ENCODE measurements around the gene FUT8.

FUT8 gene

DNA sequence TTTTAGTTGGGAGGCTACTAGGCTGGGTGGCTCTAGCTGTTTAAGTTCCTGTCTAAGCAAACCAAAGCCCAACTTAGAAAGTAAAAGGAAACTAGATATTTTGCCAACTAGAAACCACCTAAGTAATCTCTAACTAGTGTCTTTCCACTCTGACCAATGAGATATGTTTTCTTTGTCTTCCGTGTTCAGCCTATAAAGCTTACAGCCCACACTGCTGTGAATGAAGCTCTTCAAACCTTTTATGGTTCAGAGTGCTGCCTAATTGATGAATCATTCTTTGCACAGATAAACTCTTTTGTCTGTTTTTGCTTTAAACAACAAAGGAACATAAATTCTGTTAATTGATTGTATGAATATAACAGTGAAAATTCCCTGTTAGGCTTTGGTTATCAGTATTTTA, 66.1 kb downstream of the FUT8 start:
- no peak overlapping the region for H2AFZ ChIP-seq (ENCODE audit: low read depth, low read length)
- DNase-seq, result no peak

DNA sequence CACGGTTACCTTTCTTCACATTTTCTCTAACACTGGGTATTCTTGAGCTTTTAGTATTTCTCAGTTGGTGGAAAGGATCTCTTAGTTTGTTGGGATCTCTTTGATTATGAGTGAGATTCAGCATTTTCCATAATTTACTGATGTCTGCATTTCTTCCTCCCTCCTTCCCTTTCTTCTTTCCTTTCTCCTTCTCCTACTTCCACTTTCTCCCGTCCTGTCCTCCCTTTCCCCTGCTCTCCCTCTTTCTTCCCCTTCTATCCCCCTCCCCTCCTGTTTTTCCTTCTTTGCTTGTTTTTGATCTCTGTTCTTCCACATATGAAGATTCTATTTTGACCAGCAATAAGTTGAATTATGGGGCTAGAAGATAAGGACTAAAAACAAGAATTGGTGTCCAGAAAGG, 66.9 kb downstream of the FUT8 start:
- Histone ChIP-seq H3K9ac (ENCODE audit: low read depth, low read length) (no peak overlapping the region), H2AFZ (ENCODE audit: low read depth, low read length) (no peak overlapping the region), H3K79me2 (ENCODE audit: insufficient read depth, low read length) (peaks cover 98% of the 10 kb centered on the region), H3K9me3 (ENCODE audit: insufficient read depth, low read length, severe bottlenecking) (no peaks in the 10 kb centered on the region), H3K27ac (ENCODE audit: low read length) (no peak overlapping the region), H4K20me1 (ENCODE audit: insufficient read depth, low read length) (peaks cover 20% of the 10 kb centered on the region), H3K27me3 (ENCODE audit: insufficient read depth, low read length, poor library complexity) (no peaks in the 10 kb centered on the region), H3K36me3 (ENCODE audit: insufficient read depth, low read length) (0 out of 2 replicates have a peak, but pooled peaks cover 6% of the 10 kb centered on the region), H3K4me3 (ENCODE audit: low read depth in 1 of 2, low read length in 2 of 2) (no peak overlapping the region), H3K4me1 (ENCODE audit: insufficient read depth, low read length) (no peaks in the 10 kb centered on the region), H3K4me2 (ENCODE audit: insufficient read depth, low read length) (no peak overlapping the region)
- no peak for DNase-seq
- ATAC-seq (ENCODE audit: insufficient read depth, low read depth), result no peak
- TF ChIP-seq EZH2 (IDR thresholded peaks at IDR 0.05; ENCODE audit: borderline replicate concordance, low read depth, low read length, severe bottlenecking), result no peak
- TF ChIP-seq, protein P1, sequence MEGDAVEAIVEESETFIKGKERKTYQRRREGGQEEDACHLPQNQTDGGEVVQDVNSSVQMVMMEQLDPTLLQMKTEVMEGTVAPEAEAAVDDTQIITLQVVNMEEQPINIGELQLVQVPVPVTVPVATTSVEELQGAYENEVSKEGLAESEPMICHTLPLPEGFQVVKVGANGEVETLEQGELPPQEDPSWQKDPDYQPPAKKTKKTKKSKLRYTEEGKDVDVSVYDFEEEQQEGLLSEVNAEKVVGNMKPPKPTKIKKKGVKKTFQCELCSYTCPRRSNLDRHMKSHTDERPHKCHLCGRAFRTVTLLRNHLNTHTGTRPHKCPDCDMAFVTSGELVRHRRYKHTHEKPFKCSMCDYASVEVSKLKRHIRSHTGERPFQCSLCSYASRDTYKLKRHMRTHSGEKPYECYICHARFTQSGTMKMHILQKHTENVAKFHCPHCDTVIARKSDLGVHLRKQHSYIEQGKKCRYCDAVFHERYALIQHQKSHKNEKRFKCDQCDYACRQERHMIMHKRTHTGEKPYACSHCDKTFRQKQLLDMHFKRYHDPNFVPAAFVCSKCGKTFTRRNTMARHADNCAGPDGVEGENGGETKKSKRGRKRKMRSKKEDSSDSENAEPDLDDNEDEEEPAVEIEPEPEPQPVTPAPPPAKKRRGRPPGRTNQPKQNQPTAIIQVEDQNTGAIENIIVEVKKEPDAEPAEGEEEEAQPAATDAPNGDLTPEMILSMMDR (IDR thresholded peaks at IDR 0.05; ENCODE audit: borderline replicate concordance, extremely low read depth, low read length, poor library complexity, severe bottlenecking), result no peak

More for the DNA sequence above, 66.1 kb downstream of the FUT8 start:
- no peaks in the 10 kb centered on the region for H3K4me1 ChIP-seq (ENCODE audit: insufficient read depth, low read length)
- no peak overlapping the region for H3K4me2 ChIP-seq (ENCODE audit: insufficient read depth, low read length)
- ATAC-seq (ENCODE audit: insufficient read depth, low read depth), result no peak
- no peak overlapping the region for H3K9ac ChIP-seq (ENCODE audit: low read depth, low read length)
- H3K27me3 ChIP-seq (ENCODE audit: insufficient read depth, low read length, poor library complexity), result no peaks in the 10 kb centered on the region
- no peak for TF ChIP-seq EZH2 (IDR thresholded peaks at IDR 0.05; ENCODE audit: borderline replicate concordance, low read depth, low read length, severe bottlenecking)
- TF ChIP-seq, protein P1 (IDR thresholded peaks at IDR 0.05; ENCODE audit: borderline replicate concordance, extremely low read depth, low read length, poor library complexity, severe bottlenecking), result no peak
- H4K20me1 ChIP-seq (ENCODE audit: insufficient read depth, low read length), result peaks cover 20% of the 10 kb centered on the region
- peaks cover 95% of the 10 kb centered on the region for H3K79me2 ChIP-seq (ENCODE audit: insufficient read depth, low read length)
- H3K36me3 ChIP-seq (ENCODE audit: insufficient read depth, low read length), result 0 out of 2 replicates have a peak, but pooled peaks cover 6% of the 10 kb centered on the region
- no peaks in the 10 kb centered on the region for H3K9me3 ChIP-seq (ENCODE audit: insufficient read depth, low read length, severe bottlenecking)
- H3K27ac ChIP-seq (ENCODE audit: low read length), result no peak overlapping the region
- no peak overlapping the region for H3K4me3 ChIP-seq (ENCODE audit: low read depth in 1 of 2, low read length in 2 of 2)

DNA sequence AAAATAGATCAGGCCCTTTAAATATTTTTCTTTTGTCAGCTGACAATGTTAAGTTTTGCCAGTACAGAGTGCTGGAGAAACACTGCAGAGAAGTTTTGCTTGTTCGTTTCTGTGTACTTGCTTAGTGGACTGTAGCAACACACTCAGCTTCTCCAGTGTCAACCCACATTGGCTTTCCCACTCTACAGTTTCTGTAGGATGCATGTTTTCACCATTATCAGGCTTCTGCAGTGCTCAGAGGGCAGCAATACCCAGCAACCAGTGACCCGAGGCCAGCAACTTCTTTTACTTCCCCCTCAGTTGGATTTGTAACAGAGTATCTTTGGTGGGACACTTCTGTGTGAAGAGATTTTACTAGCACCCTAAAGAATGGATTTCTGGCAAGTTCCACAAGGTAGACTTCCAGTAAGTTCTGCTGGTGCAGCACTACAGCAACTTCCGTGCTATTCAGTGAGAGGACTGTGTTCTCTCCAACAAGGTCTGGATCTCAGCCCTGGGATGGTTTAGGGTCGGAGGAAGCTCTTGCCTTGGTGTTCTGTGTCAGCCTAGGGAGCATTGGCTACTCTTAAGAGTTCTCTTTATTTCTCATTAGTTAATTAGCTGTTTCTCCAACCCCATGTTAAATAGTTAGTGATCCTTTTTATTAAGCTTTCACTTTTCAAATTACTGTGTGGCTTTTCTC, 70.4 kb downstream of the FUT8 start:
- no peak overlapping the region for H3K9ac ChIP-seq (ENCODE audit: low read depth, low read length)
- H3K4me2 ChIP-seq (ENCODE audit: insufficient read depth, low read length), result no peak overlapping the region
- H3K79me2 ChIP-seq (ENCODE audit: insufficient read depth, low read length), result peaks cover 98% of the 10 kb centered on the region
- H3K4me3 ChIP-seq (ENCODE audit: low read depth in 1 of 2, low read length in 2 of 2), result no peak overlapping the region
- DNase-seq (no peak), ATAC-seq (ENCODE audit: insufficient read depth, low read depth) (no peak)
- H3K27ac ChIP-seq (ENCODE audit: low read length), result no peak overlapping the region
- no peaks in the 10 kb centered on the region for H3K27me3 ChIP-seq (ENCODE audit: insufficient read depth, low read length, poor library complexity)
- H4K20me1 ChIP-seq (ENCODE audit: insufficient read depth, low read length), result peaks cover 28% of the 10 kb centered on the region
- no peaks in the 10 kb centered on the region for H3K4me1 ChIP-seq (ENCODE audit: insufficient read depth, low read length)
- TF ChIP-seq, protein P1 (IDR thresholded peaks at IDR 0.05; ENCODE audit: borderline replicate concordance, extremely low read depth, low read length, poor library complexity, severe bottlenecking), result no peak
- TF ChIP-seq EZH2 (IDR thresholded peaks at IDR 0.05; ENCODE audit: borderline replicate concordance, low read depth, low read length, severe bottlenecking), result no peak
- H3K36me3 ChIP-seq (ENCODE audit: insufficient read depth, low read length), result 0 out of 2 replicates have a peak, but pooled peaks cover 6% of the 10 kb centered on the region
- no peaks in the 10 kb centered on the region for H3K9me3 ChIP-seq (ENCODE audit: insufficient read depth, low read length, severe bottlenecking)
- H2AFZ ChIP-seq (ENCODE audit: low read depth, low read length), result no peak overlapping the region

Data from DND-41 (cell line).